Keratinocyte (primary cell): ENCODE measurements around the gene ABCA12.

Experiments
- EZH2 ChIP-seq: IDR thresholded peaks from one replicate; pipeline ENCODE4 v1.6.1; 2012; ENCODE audit warnings: inconsistent platforms, mild to moderate bottlenecking, low read length, moderate library complexity
- TF ChIP-seq, protein P1 (sequence below), 3 experiments: IDR thresholded peaks in 1 of 3; conservative IDR thresholded peaks in 1 of 3; optimal IDR thresholded peaks in 1 of 3; 2 replicates in 2 of 3; 3 replicates in 1 of 3; pipeline versions ENCODE3 to v1.5.1; 2011; ENCODE audit warnings: low read length in 3 of 3, mild to moderate bottlenecking in 3 of 3, moderate library complexity in 2 of 3, control low read depth in 1 of 3, inconsistent platforms in 1 of 3; ENCODE audit not compliant: insufficient read depth in 2 of 3; ENCODE audit errors: extremely low read depth in 1 of 3

DNA sequence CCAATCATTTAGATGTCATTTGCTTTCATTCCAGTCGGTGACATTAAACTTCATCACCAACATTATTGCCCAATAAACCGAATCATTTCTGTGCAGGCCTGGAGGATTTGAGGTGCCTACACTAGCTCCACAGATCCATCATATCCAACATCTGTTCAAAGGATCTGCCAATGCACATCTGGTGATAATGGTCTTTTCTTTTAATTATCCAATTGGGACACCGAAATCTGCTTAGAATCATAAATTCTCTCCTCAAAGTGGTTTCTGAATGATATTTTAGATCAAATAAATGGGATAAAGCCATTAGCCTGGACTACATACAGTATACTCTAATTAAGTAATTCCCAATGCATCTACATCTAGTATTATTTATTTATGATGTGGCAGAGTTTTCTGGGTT, 85.6 kb downstream of the ABCA12 start:
- TF ChIP-seq, protein P1, sequence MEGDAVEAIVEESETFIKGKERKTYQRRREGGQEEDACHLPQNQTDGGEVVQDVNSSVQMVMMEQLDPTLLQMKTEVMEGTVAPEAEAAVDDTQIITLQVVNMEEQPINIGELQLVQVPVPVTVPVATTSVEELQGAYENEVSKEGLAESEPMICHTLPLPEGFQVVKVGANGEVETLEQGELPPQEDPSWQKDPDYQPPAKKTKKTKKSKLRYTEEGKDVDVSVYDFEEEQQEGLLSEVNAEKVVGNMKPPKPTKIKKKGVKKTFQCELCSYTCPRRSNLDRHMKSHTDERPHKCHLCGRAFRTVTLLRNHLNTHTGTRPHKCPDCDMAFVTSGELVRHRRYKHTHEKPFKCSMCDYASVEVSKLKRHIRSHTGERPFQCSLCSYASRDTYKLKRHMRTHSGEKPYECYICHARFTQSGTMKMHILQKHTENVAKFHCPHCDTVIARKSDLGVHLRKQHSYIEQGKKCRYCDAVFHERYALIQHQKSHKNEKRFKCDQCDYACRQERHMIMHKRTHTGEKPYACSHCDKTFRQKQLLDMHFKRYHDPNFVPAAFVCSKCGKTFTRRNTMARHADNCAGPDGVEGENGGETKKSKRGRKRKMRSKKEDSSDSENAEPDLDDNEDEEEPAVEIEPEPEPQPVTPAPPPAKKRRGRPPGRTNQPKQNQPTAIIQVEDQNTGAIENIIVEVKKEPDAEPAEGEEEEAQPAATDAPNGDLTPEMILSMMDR (optimal IDR thresholded peaks at IDR 0.05 in 1 of 3, IDR thresholded peaks at IDR 0.05 in 1 of 3, conservative IDR thresholded peaks at IDR 0.05 in 1 of 3; ENCODE audit: extremely low read depth in 1 of 3, insufficient read depth in 2 of 3, low read length in 3 of 3), result no peak
- no peak for TF ChIP-seq EZH2
